Mucosa of rectum (tissue), 2 donors: ENCODE results near the gene NRXN3.

ENCODE experiments used
- H3K27ac ChIP-seq, 2 donors: one replicate each; pipeline ENCODE4 v1.7.0; 2013; ENCODE audit warnings: inconsistent platforms in 2 of 2, low read depth in 2 of 2, low read length in 2 of 2
- H3K27me3 ChIP-seq, 2 donors: one replicate each; pipeline ENCODE4 v1.7.0; 2013; ENCODE audit warnings: low read length in 2 of 2; ENCODE audit not compliant: control insufficient read depth in 2 of 2, insufficient read depth in 2 of 2
- H3K36me3 ChIP-seq, 2 donors: one replicate each; pipeline ENCODE4 v1.7.0; 2013; ENCODE audit warnings: low read length in 2 of 2; ENCODE audit not compliant: control insufficient read depth in 2 of 2, insufficient read depth in 2 of 2
- H3K4me1 ChIP-seq, 2 donors: one replicate each; pipeline ENCODE4 v1.7.0; 2013; ENCODE audit warnings: low read length in 2 of 2, mild to moderate bottlenecking in 1 of 2; ENCODE audit not compliant: control insufficient read depth in 2 of 2, insufficient read depth in 2 of 2
- H3K4me3 ChIP-seq, 2 donors: one replicate each; pipeline ENCODE4 v1.7.0; 2013; ENCODE audit warnings: low read length in 2 of 2
- H3K9ac ChIP-seq, 2 donors: one replicate each; pipeline ENCODE4 v1.7.0; 2013; ENCODE audit warnings: low read length in 2 of 2, low read depth in 1 of 2, mild to moderate bottlenecking in 1 of 2
- H3K9me3 ChIP-seq, 2 donors: one replicate each; pipeline ENCODE4 v1.7.0; 2013; ENCODE audit warnings: low read length in 2 of 2; ENCODE audit not compliant: control insufficient read depth in 2 of 2
- donor health status: healthy.
- donor health status: Normal muscosa, but diverticular disease.

Gene NRXN3

DNA sequence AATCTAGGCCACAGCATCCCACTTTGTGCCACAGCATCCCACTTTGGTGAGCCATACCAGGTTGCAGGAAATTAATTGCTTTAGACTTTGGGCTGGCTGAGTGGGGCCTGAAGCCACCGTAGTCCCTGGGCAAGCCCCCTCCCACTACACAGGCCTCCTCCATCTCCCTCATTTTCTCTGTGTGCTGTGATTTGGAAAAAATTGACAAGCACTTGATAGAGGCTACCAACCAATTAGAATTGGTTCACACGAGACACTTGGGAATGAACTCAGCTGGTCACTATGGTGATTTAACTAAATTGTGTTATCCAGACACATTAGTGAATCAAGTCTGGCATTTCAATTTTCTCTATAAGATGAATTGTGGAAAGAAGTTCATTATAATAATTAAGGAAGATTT, 1560.0 kb downstream of the NRXN3 start:
- H3K9ac ChIP-seq = no peak overlapping the region
- H3K9me3 ChIP-seq = no peaks in the 10 kb centered on the region
- H3K4me1 ChIP-seq = no peaks in the 10 kb centered on the region
- no peak overlapping the region for H3K27ac ChIP-seq
- no peaks in the 10 kb centered on the region for H3K36me3 ChIP-seq
- no peak overlapping the region for H3K4me3 ChIP-seq
- no peaks in the 10 kb centered on the region for H3K27me3 ChIP-seq

DNA sequence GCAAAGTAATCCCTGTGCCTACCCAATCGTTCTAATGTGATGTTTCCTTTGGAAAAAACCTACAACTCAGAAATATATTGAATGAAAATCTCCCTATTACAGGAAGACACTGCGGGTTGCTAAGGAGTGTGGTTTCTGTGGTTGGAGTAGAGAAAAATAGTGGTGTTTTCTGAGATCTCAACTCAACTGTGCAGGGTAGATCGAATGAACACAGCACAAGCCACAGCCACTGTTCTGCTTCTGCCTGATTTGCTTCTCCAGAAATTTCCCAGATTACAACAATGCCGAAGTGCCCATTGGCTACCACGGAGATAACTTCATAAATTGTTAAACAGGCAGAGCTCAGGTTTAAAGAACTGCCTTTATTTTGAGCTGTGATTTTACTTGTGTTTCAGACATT, 1560.8 kb downstream of the NRXN3 start:
- Histone ChIP-seq H3K4me1 (no peaks in the 10 kb centered on the region), H3K9ac (no peak overlapping the region), H3K27ac (no peak overlapping the region), H3K9me3 (peaks cover 0 to 2% of the 10 kb centered on the region in 2 donors), H3K27me3 (no peaks in the 10 kb centered on the region), H3K4me3 (no peak overlapping the region), H3K36me3 (no peaks in the 10 kb centered on the region)

DNA sequence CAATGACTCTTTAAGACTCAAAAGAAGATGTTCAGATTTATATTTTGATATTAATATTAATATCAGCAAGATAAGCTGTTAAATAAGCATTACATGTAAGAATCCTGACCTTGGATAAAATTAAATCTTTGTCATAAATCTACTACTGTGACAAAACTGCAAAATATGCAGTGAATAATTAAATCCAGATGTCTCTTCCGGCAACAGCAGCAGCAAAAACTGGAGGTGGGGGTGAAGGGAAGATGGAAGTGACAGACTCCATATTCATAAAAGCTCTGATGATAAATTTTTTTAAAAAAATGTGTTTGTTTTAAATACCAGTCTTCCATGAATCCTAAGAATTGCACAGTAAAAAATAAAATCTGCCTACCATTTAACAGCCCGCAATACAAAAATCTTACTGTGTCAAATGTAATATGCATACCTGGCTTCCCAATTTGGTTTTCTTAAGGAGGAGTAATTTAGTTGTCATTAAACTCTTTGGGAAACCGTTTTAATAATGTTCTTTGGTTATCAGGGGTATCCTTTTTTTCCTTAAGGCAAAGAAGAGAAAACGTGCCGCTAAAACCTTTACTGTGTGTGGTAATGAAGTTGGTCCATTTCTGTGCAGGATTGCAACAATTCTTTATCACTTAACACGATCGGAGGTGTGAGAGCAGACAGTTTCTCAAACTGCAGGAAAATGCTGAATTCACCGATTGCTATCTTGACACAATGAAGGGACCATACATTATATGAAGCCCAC, 1562.9 kb downstream of the NRXN3 start:
- Histone ChIP-seq H3K27ac (no peak overlapping the region), H3K36me3 (no peaks in the 10 kb centered on the region), H3K9ac (no peak overlapping the region)

DNA sequence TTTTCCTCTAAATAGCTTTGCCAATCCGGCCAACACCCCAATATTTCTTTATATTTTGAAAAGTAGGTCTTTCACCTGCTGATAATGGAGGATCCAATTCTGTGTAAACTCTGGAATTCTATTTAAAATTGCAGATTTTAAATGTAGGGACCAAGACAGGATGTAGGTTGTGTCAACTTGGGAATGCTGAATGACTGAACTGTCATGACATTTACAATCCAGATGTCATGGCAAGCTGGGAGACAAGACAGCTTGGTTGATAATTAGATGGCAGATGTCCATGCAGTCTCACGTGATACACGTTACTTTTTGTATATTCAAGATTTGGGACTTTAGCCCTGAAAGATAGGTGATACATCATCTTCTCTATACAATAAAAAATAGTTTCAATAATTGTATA, 1564.0 kb downstream of the NRXN3 start:
- Histone ChIP-seq H3K27ac (no peak overlapping the region), H3K27me3 (no peaks in the 10 kb centered on the region), H3K4me3 (no peak overlapping the region), H3K9me3 (peaks cover 2 to 3% of the 10 kb centered on the region in 2 donors), H3K4me1 (no peaks in the 10 kb centered on the region), H3K9ac (no peak overlapping the region), H3K36me3 (no peaks in the 10 kb centered on the region)

More for the DNA sequence above, 1562.9 kb downstream of the NRXN3 start:
- Histone ChIP-seq H3K27me3 (no peaks in the 10 kb centered on the region), H3K4me1 (no peaks in the 10 kb centered on the region), H3K4me3 (no peak overlapping the region), H3K9me3 (peaks cover 2 to 3% of the 10 kb centered on the region in 2 donors)

DNA sequence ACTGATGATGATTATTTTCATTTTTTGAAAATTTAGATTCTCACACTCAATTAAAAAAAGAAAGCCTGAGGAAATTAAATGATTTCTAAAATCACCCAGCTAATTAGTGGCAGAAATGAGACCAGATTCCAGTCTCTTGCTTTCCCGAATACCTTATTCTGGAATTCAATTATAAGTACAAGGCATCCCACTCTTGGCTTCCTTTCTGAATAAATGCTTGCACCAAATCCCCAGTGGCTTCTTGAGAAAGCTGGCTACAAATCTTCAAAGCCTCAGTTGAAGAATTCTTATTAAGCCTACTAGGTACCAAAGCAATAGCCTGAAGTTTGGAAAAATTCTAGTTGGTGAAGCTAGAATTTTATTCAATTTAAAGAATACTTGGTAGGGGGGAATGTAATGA, 1564.5 kb downstream of the NRXN3 start:
- no peak overlapping the region for H3K4me3 ChIP-seq
- H3K27me3 ChIP-seq = no peaks in the 10 kb centered on the region
- no peak overlapping the region for H3K27ac ChIP-seq
- H3K9me3 ChIP-seq = peaks cover 2 to 3% of the 10 kb centered on the region in 2 donors
- H3K9ac ChIP-seq = no peak overlapping the region
- no peaks in the 10 kb centered on the region for H3K4me1 ChIP-seq
- no peaks in the 10 kb centered on the region for H3K36me3 ChIP-seq

DNA sequence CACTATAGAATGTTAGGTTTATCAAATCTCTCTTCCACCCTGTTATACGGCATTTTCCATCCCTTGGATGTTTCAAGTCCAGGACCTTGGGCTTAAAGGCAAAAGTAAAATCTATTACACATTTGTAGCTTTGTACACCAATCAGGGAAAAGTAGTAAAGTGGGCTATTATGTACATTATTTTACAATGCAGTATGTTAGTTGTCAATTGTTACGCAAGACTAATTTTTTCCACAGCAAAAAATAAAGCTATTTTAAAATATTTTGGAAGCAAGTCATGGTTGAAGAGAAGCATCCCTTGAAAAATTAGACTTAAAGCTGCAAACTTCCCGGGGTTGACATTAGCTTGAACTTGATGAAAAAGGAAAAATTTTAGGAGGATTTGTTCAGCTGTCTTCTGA, 1564.9 kb downstream of the NRXN3 start:
- H3K4me3 ChIP-seq = no peak overlapping the region
- no peaks in the 10 kb centered on the region for H3K4me1 ChIP-seq
- peaks cover 2 to 3% of the 10 kb centered on the region in 2 donors for H3K9me3 ChIP-seq
- H3K36me3 ChIP-seq = no peaks in the 10 kb centered on the region
- H3K27me3 ChIP-seq = no peaks in the 10 kb centered on the region
- H3K9ac ChIP-seq = no peak overlapping the region
- no peak overlapping the region for H3K27ac ChIP-seq

DNA sequence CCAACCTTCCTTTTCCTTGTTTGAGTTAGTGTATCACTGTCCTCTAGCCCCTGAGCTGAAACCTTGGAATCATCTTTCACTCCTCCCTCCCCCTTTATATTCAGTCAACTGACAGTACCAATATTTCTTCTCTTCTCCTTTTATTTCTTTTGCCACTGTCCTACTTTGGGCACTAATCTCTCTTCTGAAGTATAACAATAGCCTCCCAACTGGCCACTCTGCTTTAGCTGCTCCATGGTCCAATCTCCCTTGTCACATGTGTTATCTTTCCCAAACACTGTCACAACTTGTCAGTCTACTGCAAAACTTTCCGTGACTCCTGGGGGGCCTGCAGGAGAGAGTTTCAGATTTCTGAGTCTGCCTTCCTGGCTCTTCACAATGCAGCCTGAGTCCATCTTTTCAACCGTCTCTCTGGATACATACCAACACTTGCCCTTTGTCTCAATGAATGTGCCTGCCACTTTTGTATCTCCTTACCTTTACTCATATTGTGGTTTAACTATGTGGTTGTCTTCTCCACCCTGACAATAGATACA, 1570.0 kb downstream of the NRXN3 start:
- no peaks in the 10 kb centered on the region for H3K36me3 ChIP-seq
- no peak overlapping the region for H3K4me3 ChIP-seq
- no peaks in the 10 kb centered on the region for H3K27me3 ChIP-seq
- peaks cover 2 to 3% of the 10 kb centered on the region in 2 donors for H3K9me3 ChIP-seq
- H3K27ac ChIP-seq = no peak overlapping the region
- H3K9ac ChIP-seq = no peak overlapping the region
- H3K4me1 ChIP-seq = no peaks in the 10 kb centered on the region

DNA sequence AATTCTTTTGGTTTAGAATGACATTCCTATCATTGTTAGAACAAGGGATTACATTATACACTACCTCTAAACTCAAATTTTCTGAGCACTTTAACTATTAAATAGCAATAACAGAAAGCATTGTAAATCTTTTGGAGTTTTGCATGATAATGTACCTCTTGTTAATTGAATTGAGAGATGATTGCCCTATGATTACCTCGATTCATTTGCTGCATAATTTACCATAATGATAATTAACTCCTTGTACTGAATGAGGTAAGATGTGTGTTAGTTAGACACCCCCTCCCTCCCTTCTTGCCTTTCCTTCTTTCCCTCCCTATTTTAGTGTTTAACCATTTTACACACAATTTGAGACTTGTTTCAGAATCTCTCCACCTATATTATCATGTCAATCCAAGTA, 1572.0 kb downstream of the NRXN3 start:
- Histone ChIP-seq H3K4me3 (no peak overlapping the region), H3K27me3 (no peaks in the 10 kb centered on the region), H3K4me1 (no peaks in the 10 kb centered on the region), H3K9me3 (no peaks in the 10 kb centered on the region), H3K9ac (no peak overlapping the region), H3K27ac (no peak overlapping the region), H3K36me3 (no peaks in the 10 kb centered on the region)

DNA sequence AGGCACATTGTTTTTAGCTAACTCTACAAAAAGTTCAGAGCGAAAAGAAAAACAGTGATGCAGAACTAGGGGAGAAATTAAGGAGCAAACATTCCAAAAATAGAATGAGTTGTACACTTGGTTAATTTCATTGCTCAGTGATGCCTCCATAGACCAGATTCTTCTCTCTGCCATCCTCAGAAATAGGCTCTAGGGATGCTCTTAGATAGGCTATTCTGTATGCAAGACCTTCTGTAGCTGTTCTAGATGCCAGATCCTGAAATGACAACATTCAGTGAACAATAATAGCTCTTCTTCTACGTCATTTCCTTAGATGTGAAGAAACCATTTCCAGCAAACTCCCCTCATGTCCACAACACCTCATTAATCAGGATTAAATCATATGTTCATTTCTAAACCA, 1574.9 kb downstream of the NRXN3 start:
- Histone ChIP-seq H3K27ac (no peak overlapping the region), H3K36me3 (no peaks in the 10 kb centered on the region), H3K4me1 (no peaks in the 10 kb centered on the region), H3K9me3 (no peaks in the 10 kb centered on the region), H3K9ac (no peak overlapping the region), H3K27me3 (no peaks in the 10 kb centered on the region), H3K4me3 (no peak overlapping the region)

DNA sequence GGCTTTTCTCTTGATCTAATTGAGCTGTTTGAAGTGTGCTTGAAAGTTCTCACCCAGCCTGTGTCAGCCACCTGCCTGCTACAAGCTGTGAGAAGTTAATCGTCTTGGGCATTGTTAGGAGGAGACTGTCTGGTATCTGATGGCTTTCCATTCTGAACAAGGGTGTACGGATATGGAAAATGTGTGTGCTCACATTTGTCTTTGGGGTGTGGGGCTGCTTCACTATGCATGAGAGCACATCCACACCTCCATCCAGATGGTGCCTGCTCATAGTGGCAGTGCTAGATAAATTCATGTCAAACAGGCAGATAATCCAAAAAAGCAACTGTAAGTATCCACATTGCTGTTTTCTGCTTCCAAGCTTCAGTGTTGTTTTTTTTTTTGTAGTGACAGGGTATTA, 1578.9 kb downstream of the NRXN3 start:
- Histone ChIP-seq H3K9ac (no peak overlapping the region), H3K9me3 (no peaks in the 10 kb centered on the region), H3K4me3 (no peak overlapping the region), H3K27ac (no peak overlapping the region), H3K36me3 (no peaks in the 10 kb centered on the region), H3K4me1 (no peaks in the 10 kb centered on the region), H3K27me3 (no peaks in the 10 kb centered on the region)
